Fibroblast of villous mesenchyme (primary cell): ENCODE results near the gene AUTS2. TPM values are rescaled to one million over a fixed set of nuclear protein-coding genes. Genes with fewer than 3 reads are reported as not detected.

Source experiments
- DNase-seq: peaks from one replicate; pipeline ENCODE4 v3.0.0-alpha.2; 2010; ENCODE audit warnings: low read depth
- H3K4me3 ChIP-seq: 2 replicates; pipeline ENCODE4 v1.5.1; 2011; ENCODE audit warnings: low read depth, mild to moderate bottlenecking, low read length
- total RNA-seq: library from RNA; depleted of rRNA; stranded (reverse); fragments of >200 nt; gene quantifications from 2 replicates; pipeline ENCODE4 v1.2.3, GENCODE V29; 2012
- TF ChIP-seq, protein P1 (sequence below): IDR thresholded peaks from 2 replicates; pipeline ENCODE4 v1.5.1; 2012; ENCODE audit warnings: low read depth, mild to moderate bottlenecking, low read length; ENCODE audit not compliant: insufficient read depth

Gene AUTS2
- total RNA-seq, 1 donor = 3.9 TPM

- H3K4me3 ChIP-seq = no peak overlapping the region
- no peak for DNase-seq
- TF ChIP-seq, protein P1, sequence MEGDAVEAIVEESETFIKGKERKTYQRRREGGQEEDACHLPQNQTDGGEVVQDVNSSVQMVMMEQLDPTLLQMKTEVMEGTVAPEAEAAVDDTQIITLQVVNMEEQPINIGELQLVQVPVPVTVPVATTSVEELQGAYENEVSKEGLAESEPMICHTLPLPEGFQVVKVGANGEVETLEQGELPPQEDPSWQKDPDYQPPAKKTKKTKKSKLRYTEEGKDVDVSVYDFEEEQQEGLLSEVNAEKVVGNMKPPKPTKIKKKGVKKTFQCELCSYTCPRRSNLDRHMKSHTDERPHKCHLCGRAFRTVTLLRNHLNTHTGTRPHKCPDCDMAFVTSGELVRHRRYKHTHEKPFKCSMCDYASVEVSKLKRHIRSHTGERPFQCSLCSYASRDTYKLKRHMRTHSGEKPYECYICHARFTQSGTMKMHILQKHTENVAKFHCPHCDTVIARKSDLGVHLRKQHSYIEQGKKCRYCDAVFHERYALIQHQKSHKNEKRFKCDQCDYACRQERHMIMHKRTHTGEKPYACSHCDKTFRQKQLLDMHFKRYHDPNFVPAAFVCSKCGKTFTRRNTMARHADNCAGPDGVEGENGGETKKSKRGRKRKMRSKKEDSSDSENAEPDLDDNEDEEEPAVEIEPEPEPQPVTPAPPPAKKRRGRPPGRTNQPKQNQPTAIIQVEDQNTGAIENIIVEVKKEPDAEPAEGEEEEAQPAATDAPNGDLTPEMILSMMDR = no peak
These were observed 975.4 kb downstream of the AUTS2 start for GRCh38 chr7:70573696-70574095.

- DNase-seq = no peak
- no peak overlapping the region for H3K4me3 ChIP-seq
- TF ChIP-seq, protein P1 = no peak
These were observed 976.1 kb downstream of the AUTS2 start for GRCh38 chr7:70574314-70574834.

GRCh38 chr7:70574970-70575799 is 976.9 kb downstream of the AUTS2 start:
- no peak for DNase-seq
- H3K4me3 ChIP-seq = no peak overlapping the region
- TF ChIP-seq, protein P1 = no peak

GRCh38 chr7:70577078-70577477 is 978.8 kb downstream of the AUTS2 start:
- DNase-seq = no peak
- H3K4me3 ChIP-seq = no peak overlapping the region
- TF ChIP-seq, protein P1 = no peak

- DNase-seq = no peak
These were observed 979.9 kb downstream of the AUTS2 start for GRCh38 chr7:70578131-70578530.

GRCh38 chr7:70579397-70580097 is 981.3 kb downstream of the AUTS2 start:
- no peak overlapping the region for H3K4me3 ChIP-seq
- no peak for DNase-seq
- TF ChIP-seq, protein P1 = no peak

More at GRCh38 chr7:70578131-70578530, 979.9 kb downstream of the AUTS2 start:
- H3K4me3 ChIP-seq = no peak overlapping the region
- TF ChIP-seq, protein P1 = no peak
